Measurements from ENCODE around the gene CNTNAP2. TPM values are rescaled to one million over a fixed set of nuclear protein-coding genes. Genes with fewer than 3 reads are reported as not detected.

CNTNAP2 gene
- total RNA-seq, 1 donor from 2014 or later, result 5.4 TPM

DNA sequence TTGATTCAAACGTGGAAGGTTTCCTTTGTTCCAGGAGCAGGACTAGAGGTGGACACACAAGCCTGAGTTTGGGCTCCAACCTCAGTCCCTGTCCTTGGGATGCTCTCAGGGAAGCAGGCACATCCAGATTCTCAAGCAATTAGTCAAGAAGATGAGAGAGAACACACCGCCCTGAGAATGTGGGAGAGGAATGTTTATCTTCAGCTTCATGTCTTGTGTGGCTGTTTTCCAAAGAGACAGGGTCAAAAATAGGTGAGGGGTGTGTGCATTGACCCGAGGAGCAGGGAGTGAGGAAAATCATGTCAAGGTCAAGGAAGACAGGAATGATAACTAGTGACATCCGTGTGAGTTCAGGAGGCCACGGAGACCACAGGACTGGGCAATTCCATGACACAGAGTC is 2001.8 kb downstream of the CNTNAP2 start:
- H3K9me3 Mint-ChIP-seq (ENCODE audit: unreplicated experiment), result peaks cover 9% of the 10 kb centered on the region
- no peak overlapping the region for H3K27ac Mint-ChIP-seq (ENCODE audit: unreplicated experiment)
- H3K4me3 Mint-ChIP-seq (ENCODE audit: unreplicated experiment), result no peak overlapping the region
- TF ChIP-seq, protein P1, sequence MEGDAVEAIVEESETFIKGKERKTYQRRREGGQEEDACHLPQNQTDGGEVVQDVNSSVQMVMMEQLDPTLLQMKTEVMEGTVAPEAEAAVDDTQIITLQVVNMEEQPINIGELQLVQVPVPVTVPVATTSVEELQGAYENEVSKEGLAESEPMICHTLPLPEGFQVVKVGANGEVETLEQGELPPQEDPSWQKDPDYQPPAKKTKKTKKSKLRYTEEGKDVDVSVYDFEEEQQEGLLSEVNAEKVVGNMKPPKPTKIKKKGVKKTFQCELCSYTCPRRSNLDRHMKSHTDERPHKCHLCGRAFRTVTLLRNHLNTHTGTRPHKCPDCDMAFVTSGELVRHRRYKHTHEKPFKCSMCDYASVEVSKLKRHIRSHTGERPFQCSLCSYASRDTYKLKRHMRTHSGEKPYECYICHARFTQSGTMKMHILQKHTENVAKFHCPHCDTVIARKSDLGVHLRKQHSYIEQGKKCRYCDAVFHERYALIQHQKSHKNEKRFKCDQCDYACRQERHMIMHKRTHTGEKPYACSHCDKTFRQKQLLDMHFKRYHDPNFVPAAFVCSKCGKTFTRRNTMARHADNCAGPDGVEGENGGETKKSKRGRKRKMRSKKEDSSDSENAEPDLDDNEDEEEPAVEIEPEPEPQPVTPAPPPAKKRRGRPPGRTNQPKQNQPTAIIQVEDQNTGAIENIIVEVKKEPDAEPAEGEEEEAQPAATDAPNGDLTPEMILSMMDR (IDR thresholded peaks at IDR 0.05; ENCODE audit: unreplicated experiment), result no peak
- no peaks in the 10 kb centered on the region for H3K36me3 Mint-ChIP-seq (ENCODE audit: low read depth, unreplicated experiment)
- peaks cover 3% of the 10 kb centered on the region for H3K27me3 Mint-ChIP-seq (ENCODE audit: unreplicated experiment)
- H3K4me1 Mint-ChIP-seq (ENCODE audit: unreplicated experiment), result no peaks in the 10 kb centered on the region
- no peak for DNase-seq (ENCODE audit: low spot score)

DNA sequence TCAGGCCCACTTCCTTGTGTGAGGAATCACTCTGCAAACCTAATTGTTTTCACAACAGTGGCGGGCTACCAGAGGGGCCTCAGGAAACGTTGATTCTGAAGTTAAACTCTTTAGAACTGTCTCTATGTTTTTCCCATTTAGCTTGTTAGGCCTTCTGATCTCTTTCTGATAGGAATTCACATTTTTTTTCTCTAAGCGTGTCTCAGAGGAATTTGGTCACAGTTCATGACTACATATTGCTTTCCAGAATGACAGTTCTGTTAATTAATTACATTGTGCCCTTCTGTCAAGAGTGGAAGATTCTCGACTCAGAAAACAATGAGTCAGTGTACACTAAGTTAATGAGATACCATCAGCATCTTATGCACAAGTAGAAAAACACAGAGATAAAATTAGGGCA is 2004.8 kb downstream of the CNTNAP2 start:
- H3K27me3 Mint-ChIP-seq (ENCODE audit: unreplicated experiment), result peaks cover 4% of the 10 kb centered on the region
- no peaks in the 10 kb centered on the region for H3K4me1 Mint-ChIP-seq (ENCODE audit: unreplicated experiment)
- no peaks in the 10 kb centered on the region for H3K36me3 Mint-ChIP-seq (ENCODE audit: low read depth, unreplicated experiment)
- H3K4me3 Mint-ChIP-seq (ENCODE audit: unreplicated experiment), result no peak overlapping the region
- no peak for DNase-seq (ENCODE audit: low spot score)
- H3K27ac Mint-ChIP-seq (ENCODE audit: unreplicated experiment), result no peak overlapping the region
- H3K9me3 Mint-ChIP-seq (ENCODE audit: unreplicated experiment), result peaks cover 8% of the 10 kb centered on the region
- TF ChIP-seq, protein P1 (IDR thresholded peaks at IDR 0.05; ENCODE audit: unreplicated experiment), result no peak

DNA sequence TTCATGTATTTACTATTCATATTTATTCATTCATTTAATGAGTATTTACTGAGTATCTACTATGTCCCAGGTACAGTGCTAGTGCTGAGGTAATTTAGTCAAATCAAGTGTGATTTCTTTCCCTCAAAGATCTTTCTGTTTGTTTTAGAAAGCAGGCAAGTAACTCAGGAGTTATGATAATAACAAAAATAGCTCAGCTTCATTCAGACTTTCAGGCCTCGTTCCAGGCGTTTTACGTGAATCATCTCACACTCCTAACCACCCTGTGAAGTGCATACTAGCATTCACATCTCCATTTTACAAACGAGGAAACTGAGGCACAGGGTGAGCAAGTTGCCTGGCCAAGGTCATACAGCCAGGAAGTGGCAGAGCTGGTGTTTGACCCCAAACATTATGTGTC is 2005.2 kb downstream of the CNTNAP2 start:
- no peaks in the 10 kb centered on the region for H3K4me1 Mint-ChIP-seq (ENCODE audit: unreplicated experiment)
- peaks cover 10% of the 10 kb centered on the region for H3K9me3 Mint-ChIP-seq (ENCODE audit: unreplicated experiment)
- no peak overlapping the region for H3K27ac Mint-ChIP-seq (ENCODE audit: unreplicated experiment)
- DNase-seq (ENCODE audit: low spot score), result no peak
- no peaks in the 10 kb centered on the region for H3K36me3 Mint-ChIP-seq (ENCODE audit: low read depth, unreplicated experiment)
- peaks cover 4% of the 10 kb centered on the region for H3K27me3 Mint-ChIP-seq (ENCODE audit: unreplicated experiment)
- TF ChIP-seq, protein P1 (IDR thresholded peaks at IDR 0.05; ENCODE audit: unreplicated experiment), result no peak
- no peak overlapping the region for H3K4me3 Mint-ChIP-seq (ENCODE audit: unreplicated experiment)

DNA sequence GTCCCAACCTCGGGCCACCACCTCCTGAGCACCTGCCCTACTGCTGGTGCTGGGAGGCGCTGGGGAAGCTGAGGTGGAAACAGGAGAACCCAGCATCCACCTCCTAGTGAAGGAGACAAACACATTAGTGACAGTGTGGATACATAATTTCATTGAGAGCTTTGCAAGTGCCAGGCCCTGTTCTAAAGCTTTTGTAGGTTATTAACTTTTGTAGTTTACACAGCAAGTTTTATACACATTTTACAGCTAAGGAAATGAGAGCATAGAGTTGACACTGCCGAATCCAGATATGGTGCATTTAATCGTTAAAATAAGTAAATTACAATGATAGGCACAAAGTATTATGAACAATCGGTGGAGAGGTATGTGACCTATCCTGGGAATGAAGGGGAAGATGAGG is 2007.9 kb downstream of the CNTNAP2 start:
- Mint-ChIP-seq H3K27me3 (ENCODE audit: unreplicated experiment) (peaks cover 1% of the 10 kb centered on the region), H3K27ac (ENCODE audit: unreplicated experiment) (no peak overlapping the region), H3K36me3 (ENCODE audit: low read depth, unreplicated experiment) (no peaks in the 10 kb centered on the region), H3K9me3 (ENCODE audit: unreplicated experiment) (peaks cover 10% of the 10 kb centered on the region), H3K4me3 (ENCODE audit: unreplicated experiment) (no peak overlapping the region), H3K4me1 (ENCODE audit: unreplicated experiment) (no peaks in the 10 kb centered on the region)
- TF ChIP-seq, protein P1 (IDR thresholded peaks at IDR 0.05; ENCODE audit: unreplicated experiment), result no peak
- no peak for DNase-seq (ENCODE audit: low spot score)

DNA sequence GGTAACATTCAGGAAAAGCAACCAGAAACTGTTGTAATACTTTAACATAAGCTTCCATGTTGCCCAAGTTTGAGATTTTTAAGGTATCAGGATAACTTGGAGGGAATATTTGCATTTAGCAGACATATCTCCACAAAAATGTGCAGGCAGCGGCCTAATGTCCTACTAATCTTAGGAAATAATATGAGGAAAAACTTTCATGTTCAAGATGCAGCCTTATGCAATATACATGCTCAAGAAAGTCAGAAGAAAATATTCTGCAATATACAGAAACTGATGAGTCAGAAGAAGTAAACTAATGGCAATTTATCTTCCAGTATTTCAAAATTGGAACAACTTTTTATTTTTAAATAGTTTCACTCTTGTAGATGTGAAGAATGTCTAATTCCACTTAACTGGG is 2010.8 kb downstream of the CNTNAP2 start:
- TF ChIP-seq, protein P1 (IDR thresholded peaks at IDR 0.05; ENCODE audit: unreplicated experiment), result no peak
- H3K4me3 Mint-ChIP-seq (ENCODE audit: unreplicated experiment), result no peak overlapping the region
- no peaks in the 10 kb centered on the region for H3K4me1 Mint-ChIP-seq (ENCODE audit: unreplicated experiment)
- H3K27ac Mint-ChIP-seq (ENCODE audit: unreplicated experiment), result no peak overlapping the region
- no peak for DNase-seq (ENCODE audit: low spot score)
- no peaks in the 10 kb centered on the region for H3K36me3 Mint-ChIP-seq (ENCODE audit: low read depth, unreplicated experiment)
- peaks cover 1% of the 10 kb centered on the region for H3K27me3 Mint-ChIP-seq (ENCODE audit: unreplicated experiment)
- peaks cover 10% of the 10 kb centered on the region for H3K9me3 Mint-ChIP-seq (ENCODE audit: unreplicated experiment)
